RWPE2 (cell line): Measurements from ENCODE around the gene GALR2.

Source experiments
- ATAC-seq: fragments of 200-7000 bp; cut with Tn5 transposase; 3 replicates; pipeline ENCODE4 v1.9.1; 2021; ENCODE audit warnings: low read depth
- DNase-seq: peaks from one replicate; pipeline ENCODE4 v3.0.0-alpha.2; 2020; ENCODE audit warnings: low spot score
- H3K27ac ChIP-seq: fragments of 450-650 bp; 2 replicates; pipeline ENCODE4 v1.5.1; 2017; ENCODE audit warnings: mild to moderate bottlenecking; ENCODE audit not compliant: poor library complexity, severe bottlenecking
- H3K27me3 ChIP-seq: fragments of 250-450 bp; sonication (Bioruptor Pico); 2 replicates; pipeline ENCODE4 v1.5.1; 2021; ENCODE audit warnings: mild to moderate bottlenecking, moderate library complexity; ENCODE audit not compliant: insufficient read depth, poor library complexity, severe bottlenecking
- H3K36me3 ChIP-seq: fragments of 250-450 bp; sonication (Bioruptor Pico); 2 replicates; pipeline ENCODE4 v1.5.1; 2020; ENCODE audit warnings: low read depth, mild to moderate bottlenecking, moderate library complexity
- H3K4me1 ChIP-seq: fragments of 250-450 bp; sonication (Bioruptor Pico); 2 replicates; pipeline ENCODE4 v1.5.1; 2021; ENCODE audit warnings: mild to moderate bottlenecking, moderate library complexity; ENCODE audit not compliant: insufficient read depth, poor library complexity, severe bottlenecking
- H3K4me3 ChIP-seq: fragments of 250-450 bp; sonication (Bioruptor Pico); 2 replicates; pipeline ENCODE4 v1.5.1; 2021; ENCODE audit warnings: mild to moderate bottlenecking, moderate library complexity; ENCODE audit not compliant: severe bottlenecking
- H3K9me3 ChIP-seq: fragments of 250-450 bp; sonication (Bioruptor Pico); 2 replicates; pipeline ENCODE4 v1.5.1; 2021; ENCODE audit warnings: mild to moderate bottlenecking, moderate library complexity; ENCODE audit not compliant: severe bottlenecking
- TF ChIP-seq, protein P1 (sequence below): fragments of 450-650 bp; IDR thresholded peaks from one replicate; pipeline ENCODE4 v1.5.1; 2017; ENCODE audit warnings: mild to moderate bottlenecking, moderate library complexity; ENCODE audit not compliant: poor library complexity, severe bottlenecking

GALR2 gene

DNA sequence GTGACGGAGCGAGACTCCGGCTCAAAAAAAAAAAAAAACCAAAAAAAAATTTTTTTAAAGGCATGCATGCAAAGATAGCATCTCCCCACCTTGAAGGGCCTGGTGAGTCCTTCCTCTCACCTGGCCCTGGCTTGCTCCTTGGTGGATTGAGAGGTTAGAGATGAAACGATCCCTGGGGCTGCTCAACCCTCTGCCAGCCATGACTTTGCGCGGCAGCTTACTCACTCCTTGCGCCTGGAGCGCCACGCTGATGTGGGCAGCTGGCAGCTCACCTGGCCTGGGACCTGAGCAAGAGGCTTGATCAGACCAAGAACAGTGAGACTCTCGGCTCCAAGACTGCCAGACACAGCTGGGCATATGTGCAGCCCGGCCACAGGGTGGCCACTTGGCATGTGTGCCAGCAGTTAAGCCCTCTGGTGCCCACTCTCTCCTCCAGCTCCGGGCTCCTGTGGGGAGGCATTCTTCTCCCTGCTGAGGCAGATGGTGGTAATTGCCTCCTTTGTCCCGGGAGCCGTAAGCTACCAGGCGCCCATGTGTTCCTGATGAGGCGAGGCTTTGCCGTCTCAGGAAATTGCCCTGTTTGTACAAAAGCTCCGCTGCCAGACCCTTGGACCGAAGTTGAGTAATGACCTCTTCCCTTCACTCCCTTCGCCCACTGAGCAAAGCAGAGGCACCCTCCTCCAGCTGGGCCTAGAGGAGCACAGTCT, 42.4 kb upstream of the GALR2 start:
- no peak overlapping the region for H3K27ac ChIP-seq
- no peaks in the 10 kb centered on the region for H3K4me1 ChIP-seq
- ATAC-seq (no peak), DNase-seq (no peak)
- no peak overlapping the region for H3K4me3 ChIP-seq
- no peaks in the 10 kb centered on the region for H3K27me3 ChIP-seq
- no peaks in the 10 kb centered on the region for H3K36me3 ChIP-seq
- no peaks in the 10 kb centered on the region for H3K9me3 ChIP-seq
- TF ChIP-seq, protein P1, sequence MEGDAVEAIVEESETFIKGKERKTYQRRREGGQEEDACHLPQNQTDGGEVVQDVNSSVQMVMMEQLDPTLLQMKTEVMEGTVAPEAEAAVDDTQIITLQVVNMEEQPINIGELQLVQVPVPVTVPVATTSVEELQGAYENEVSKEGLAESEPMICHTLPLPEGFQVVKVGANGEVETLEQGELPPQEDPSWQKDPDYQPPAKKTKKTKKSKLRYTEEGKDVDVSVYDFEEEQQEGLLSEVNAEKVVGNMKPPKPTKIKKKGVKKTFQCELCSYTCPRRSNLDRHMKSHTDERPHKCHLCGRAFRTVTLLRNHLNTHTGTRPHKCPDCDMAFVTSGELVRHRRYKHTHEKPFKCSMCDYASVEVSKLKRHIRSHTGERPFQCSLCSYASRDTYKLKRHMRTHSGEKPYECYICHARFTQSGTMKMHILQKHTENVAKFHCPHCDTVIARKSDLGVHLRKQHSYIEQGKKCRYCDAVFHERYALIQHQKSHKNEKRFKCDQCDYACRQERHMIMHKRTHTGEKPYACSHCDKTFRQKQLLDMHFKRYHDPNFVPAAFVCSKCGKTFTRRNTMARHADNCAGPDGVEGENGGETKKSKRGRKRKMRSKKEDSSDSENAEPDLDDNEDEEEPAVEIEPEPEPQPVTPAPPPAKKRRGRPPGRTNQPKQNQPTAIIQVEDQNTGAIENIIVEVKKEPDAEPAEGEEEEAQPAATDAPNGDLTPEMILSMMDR = peak; percentile 8

DNA sequence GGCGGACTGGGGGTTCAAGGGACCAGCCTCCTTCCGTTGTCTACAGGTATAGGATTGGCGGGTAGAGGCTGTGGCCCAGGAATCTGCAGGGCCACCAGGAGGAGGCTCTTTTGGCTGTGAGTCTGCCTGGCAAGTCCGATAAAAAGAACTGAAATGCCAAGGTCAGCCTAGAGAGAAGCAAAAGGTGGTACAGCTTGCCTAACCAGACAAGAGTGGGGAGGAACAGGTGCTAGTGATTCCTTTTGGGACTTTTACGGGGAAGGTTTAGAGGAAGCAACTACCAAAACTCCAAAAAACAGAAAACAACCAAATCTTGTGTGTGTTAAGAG, 41.8 kb upstream of the GALR2 start:
- TF ChIP-seq, protein P1 = no peak
- no peaks in the 10 kb centered on the region for H3K36me3 ChIP-seq
- no peaks in the 10 kb centered on the region for H3K4me1 ChIP-seq
- ATAC-seq (no peak), DNase-seq (no peak)
- no peak overlapping the region for H3K4me3 ChIP-seq
- H3K27ac ChIP-seq = no peak overlapping the region
- no peaks in the 10 kb centered on the region for H3K27me3 ChIP-seq
- H3K9me3 ChIP-seq = no peaks in the 10 kb centered on the region

DNA sequence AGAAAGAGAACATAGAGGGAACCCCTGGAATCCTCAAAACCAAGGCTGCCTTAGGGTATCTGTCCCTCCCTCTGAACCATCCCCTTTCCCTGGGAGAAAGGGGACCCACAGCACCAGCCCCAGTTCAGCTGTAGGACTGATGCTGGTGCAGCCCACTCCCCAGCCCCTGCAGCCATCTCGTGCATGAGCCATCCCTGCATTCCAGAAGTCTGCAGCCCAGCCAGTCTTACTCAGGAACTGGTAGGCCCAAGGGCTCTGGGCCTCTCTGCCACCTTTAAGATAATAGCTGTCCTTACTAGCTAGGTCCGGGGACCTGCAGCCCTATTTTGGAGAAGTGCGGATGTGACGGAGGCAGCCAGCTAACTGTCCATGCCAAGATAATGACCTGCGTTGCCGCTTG, 41.4 kb upstream of the GALR2 start:
- H3K4me1 ChIP-seq = no peaks in the 10 kb centered on the region
- TF ChIP-seq, protein P1 = no peak
- H3K9me3 ChIP-seq = no peaks in the 10 kb centered on the region
- H3K36me3 ChIP-seq = no peaks in the 10 kb centered on the region
- H3K4me3 ChIP-seq = no peak overlapping the region
- H3K27me3 ChIP-seq = no peaks in the 10 kb centered on the region
- ATAC-seq = no peak
- no peak for DNase-seq
- H3K27ac ChIP-seq = no peak overlapping the region

DNA sequence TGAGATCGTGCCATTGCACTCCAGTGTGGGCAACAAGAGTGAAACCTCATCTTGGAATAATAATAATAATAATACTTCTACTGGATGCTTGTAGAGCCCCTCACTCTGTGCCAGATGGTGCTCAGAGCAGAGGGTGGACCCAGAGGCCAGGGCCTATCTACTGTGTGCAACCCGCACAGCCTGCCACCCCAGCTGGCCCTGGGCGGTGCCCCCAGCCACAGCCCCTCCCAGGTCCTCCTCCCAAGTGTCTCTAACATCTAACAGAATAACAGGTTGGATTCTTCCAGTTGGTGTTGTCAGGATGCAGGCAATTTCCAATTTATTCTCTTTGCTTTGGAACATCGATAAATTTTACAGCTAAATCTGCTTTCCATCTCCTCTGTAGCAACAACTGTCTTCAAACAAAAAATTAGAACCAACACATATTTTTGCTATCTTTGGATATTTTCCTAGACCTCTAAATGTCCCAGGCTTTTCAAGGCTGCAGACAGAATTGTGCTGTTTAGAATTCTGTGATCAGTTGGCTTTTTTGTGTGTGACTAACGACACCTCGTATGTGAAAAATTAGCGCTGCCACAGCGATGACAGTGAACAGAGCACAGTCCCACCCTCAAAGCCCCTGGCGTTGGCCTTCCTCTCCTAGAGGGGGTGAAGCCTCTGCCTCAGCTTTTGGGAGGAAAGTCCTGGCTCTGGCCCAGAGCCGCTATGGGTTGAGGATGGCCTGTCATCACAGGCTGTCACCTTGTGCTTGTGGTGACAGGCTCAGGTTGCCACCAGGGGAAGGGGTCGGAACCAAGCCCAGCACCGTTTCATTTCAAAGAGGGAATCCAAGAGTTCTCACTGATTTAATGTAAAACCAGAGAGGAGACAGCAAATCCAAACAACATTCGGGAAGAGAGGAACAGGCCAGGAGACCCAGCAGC, 39.9 kb upstream of the GALR2 start:
- Histone ChIP-seq H3K27ac (no peak overlapping the region), H3K36me3 (peaks cover 14% of the 10 kb centered on the region)
- no peak for DNase-seq

More for the DNA sequence above, 39.9 kb upstream of the GALR2 start:
- no peaks in the 10 kb centered on the region for H3K4me1 ChIP-seq
- H3K9me3 ChIP-seq = no peaks in the 10 kb centered on the region
- TF ChIP-seq, protein P1 = no peak
- H3K27me3 ChIP-seq = no peaks in the 10 kb centered on the region
- H3K4me3 ChIP-seq = no peak overlapping the region
- no peak for ATAC-seq
